Mesothelial cell of epicardium (in vitro differentiated cells): ENCODE measurements around the gene AAR2. TPM values are rescaled to one million over a fixed set of nuclear protein-coding genes. Genes with fewer than 3 reads are reported as not detected.

Experiments
- DNase-seq, 2 experiments: peaks; one replicate each; pipeline ENCODE4 v3.0.0; 2021; ENCODE audit warnings: low spot score in 2 of 2; ENCODE audit not compliant: unreplicated experiment in 2 of 2
- H3K27ac Mint-ChIP-seq: 2 replicates; pipeline ENCODE4 v1.8.0; 2021; ENCODE audit warnings: mixed read lengths
- H3K27me3 Mint-ChIP-seq: 2 replicates; pipeline ENCODE4 v1.8.0; 2021; ENCODE audit warnings: low read depth, mixed read lengths
- H3K36me3 Mint-ChIP-seq: 2 replicates; pipeline ENCODE4 v1.8.0; 2021; ENCODE audit warnings: mixed read lengths
- H3K4me1 Mint-ChIP-seq: 2 replicates; pipeline ENCODE4 v1.8.0; 2021; ENCODE audit warnings: mixed read lengths
- H3K4me3 Mint-ChIP-seq: 2 replicates; pipeline ENCODE4 v1.8.0; 2021; ENCODE audit warnings: mild to moderate bottlenecking, moderate library complexity, mixed read lengths
- H3K9me3 Mint-ChIP-seq: 2 replicates; pipeline ENCODE4 v1.8.0; 2021; ENCODE audit warnings: mixed read lengths
- total RNA-seq: library from RNA; stranded (reverse); gene quantifications from 3 replicates; pipeline ENCODE4 v1.2.1, GENCODE V29; 2021
- TF ChIP-seq, protein P1 (sequence below): fragments of 200-600 bp; sonication (generic); IDR thresholded peaks from one replicate; pipeline ENCODE4 v1.5.0; 2021; ENCODE audit warnings: antibody characterized with exemption; ENCODE audit not compliant: unreplicated experiment

The AAR2 gene
- total RNA-seq, 1 donor from 2014 or later = 30.6 TPM

DNA sequence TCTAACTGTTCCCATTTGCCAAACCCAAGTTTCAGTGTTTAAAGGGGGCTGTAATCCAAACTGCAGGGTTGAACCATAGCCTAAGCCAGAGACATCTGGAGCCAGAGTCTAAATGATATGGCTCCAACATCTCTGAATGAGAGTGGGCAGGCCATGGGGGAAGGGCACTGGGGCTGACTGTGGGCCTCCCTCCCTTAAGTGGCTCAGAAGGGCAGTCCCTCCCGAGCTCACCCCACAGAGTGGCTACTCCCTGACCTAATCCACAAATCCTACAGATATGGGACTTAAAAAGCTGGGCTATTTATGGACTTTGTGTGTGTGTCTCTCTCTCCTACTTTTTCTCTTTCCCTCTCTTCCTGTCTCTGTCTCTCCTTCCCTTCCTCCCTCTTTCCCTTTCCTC, 35.8 kb upstream of the AAR2 start:
- H3K9me3 Mint-ChIP-seq = no peaks in the 10 kb centered on the region
- no peaks in the 10 kb centered on the region for H3K27me3 Mint-ChIP-seq
- no peak for DNase-seq
- no peak overlapping the region for H3K4me3 Mint-ChIP-seq
- TF ChIP-seq, protein P1, sequence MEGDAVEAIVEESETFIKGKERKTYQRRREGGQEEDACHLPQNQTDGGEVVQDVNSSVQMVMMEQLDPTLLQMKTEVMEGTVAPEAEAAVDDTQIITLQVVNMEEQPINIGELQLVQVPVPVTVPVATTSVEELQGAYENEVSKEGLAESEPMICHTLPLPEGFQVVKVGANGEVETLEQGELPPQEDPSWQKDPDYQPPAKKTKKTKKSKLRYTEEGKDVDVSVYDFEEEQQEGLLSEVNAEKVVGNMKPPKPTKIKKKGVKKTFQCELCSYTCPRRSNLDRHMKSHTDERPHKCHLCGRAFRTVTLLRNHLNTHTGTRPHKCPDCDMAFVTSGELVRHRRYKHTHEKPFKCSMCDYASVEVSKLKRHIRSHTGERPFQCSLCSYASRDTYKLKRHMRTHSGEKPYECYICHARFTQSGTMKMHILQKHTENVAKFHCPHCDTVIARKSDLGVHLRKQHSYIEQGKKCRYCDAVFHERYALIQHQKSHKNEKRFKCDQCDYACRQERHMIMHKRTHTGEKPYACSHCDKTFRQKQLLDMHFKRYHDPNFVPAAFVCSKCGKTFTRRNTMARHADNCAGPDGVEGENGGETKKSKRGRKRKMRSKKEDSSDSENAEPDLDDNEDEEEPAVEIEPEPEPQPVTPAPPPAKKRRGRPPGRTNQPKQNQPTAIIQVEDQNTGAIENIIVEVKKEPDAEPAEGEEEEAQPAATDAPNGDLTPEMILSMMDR = no peak
- H3K4me1 Mint-ChIP-seq = peaks cover 1% of the 10 kb centered on the region
- peaks cover 11% of the 10 kb centered on the region for H3K36me3 Mint-ChIP-seq
- H3K27ac Mint-ChIP-seq = no peak overlapping the region

GRCh38 chr20:36201198-36201597, 35.1 kb upstream of the AAR2 start:
- TF ChIP-seq, protein P1 = no peak
- Mint-ChIP-seq H3K36me3 (peaks cover 13% of the 10 kb centered on the region), H3K4me3 (no peak overlapping the region), H3K9me3 (no peaks in the 10 kb centered on the region), H3K27ac (no peak overlapping the region), H3K27me3 (no peaks in the 10 kb centered on the region), H3K4me1 (peaks cover 1% of the 10 kb centered on the region)
- no peak for DNase-seq

DNA sequence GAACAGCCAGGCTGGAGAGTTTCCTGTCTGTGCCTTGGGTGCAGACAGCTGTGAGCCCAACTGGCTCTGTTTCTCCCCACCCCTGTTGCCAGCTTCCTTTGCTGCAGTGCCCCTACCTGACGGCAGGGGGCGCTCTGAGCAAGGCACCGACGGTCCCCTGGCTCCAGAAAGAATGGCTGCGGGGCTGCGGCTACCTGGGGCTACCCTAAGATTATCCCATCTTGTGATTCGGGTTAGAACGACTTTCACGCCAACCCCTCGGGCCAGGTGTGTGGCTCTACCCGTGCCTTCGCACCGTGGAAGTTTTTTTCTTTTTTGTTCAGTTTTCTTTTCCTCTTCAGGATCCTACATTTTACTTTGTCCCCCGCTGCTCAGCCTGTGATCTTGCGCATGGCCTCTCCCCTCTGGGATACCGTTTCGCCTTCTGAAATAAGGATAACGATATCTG, 33.4 kb upstream of the AAR2 start:
- peaks cover 1% of the 10 kb centered on the region for H3K4me1 Mint-ChIP-seq
- no peak overlapping the region for H3K27ac Mint-ChIP-seq
- H3K36me3 Mint-ChIP-seq = peaks cover 13% of the 10 kb centered on the region
- peak; percentile 68 to 84 for DNase-seq
- H3K4me3 Mint-ChIP-seq = no peak overlapping the region
- TF ChIP-seq, protein P1 = peak; percentile 94
- no peaks in the 10 kb centered on the region for H3K27me3 Mint-ChIP-seq
- no peaks in the 10 kb centered on the region for H3K9me3 Mint-ChIP-seq

- Mint-ChIP-seq H3K4me1 (peaks cover 1% of the 10 kb centered on the region), H3K4me3 (no peak overlapping the region), H3K9me3 (no peaks in the 10 kb centered on the region)
These were observed 32.4 kb upstream of the AAR2 start for GRCh38 chr20:36203861-36204260.

DNA sequence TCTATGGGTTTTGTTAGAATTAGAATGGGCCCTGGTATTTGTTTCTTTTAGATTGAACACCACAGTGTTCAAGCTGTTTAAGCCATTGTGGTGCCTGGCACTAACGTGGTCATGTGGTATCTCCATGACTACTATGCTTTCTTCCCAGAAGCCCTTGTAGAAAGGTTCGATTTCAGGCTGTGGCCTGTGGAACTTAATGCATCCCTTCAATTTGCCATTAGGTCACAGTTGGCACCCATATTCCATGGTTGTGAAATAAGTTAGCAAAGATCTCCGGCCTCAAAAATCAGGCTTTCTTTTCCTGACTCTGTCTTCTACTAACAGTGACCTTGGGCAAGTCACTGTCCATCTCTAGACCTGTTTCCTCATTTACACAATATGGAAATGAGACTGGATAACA, 31.3 kb upstream of the AAR2 start:
- Mint-ChIP-seq H3K36me3 (peaks cover 16% of the 10 kb centered on the region), H3K27me3 (no peaks in the 10 kb centered on the region), H3K9me3 (no peaks in the 10 kb centered on the region), H3K4me3 (no peak overlapping the region), H3K27ac (no peak overlapping the region), H3K4me1 (peaks cover 1% of the 10 kb centered on the region)
- TF ChIP-seq, protein P1 = no peak
- no peak for DNase-seq

More at GRCh38 chr20:36203861-36204260, 32.4 kb upstream of the AAR2 start:
- no peaks in the 10 kb centered on the region for H3K27me3 Mint-ChIP-seq
- no peak for DNase-seq
- no peak overlapping the region for H3K27ac Mint-ChIP-seq
- peaks cover 16% of the 10 kb centered on the region for H3K36me3 Mint-ChIP-seq
- TF ChIP-seq, protein P1 = no peak

DNA sequence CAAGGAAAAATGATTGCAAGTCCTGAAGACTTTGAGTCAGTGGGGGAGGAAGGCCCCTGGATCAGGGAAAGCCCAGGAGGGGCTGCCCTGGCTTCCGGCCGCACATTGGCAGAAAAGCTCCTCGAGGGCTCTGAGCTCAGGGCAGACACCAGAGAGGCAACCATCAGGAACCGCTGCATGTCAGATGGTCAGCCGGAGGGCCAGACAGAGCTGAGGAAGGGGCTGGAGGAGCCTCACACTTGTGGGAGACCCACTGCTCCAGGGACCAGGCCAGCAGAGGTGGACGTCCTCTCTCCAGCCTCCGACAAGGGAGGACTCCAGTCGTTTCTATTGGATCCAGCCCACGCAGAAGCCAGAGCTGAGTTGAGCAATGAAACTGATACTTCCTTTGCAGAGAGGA, 30.2 kb upstream of the AAR2 start:
- H3K4me1 Mint-ChIP-seq = peaks cover 1% of the 10 kb centered on the region
- no peaks in the 10 kb centered on the region for H3K9me3 Mint-ChIP-seq
- H3K27ac Mint-ChIP-seq = no peak overlapping the region
- peaks cover 16% of the 10 kb centered on the region for H3K36me3 Mint-ChIP-seq
- DNase-seq = no peak
- H3K4me3 Mint-ChIP-seq = no peak overlapping the region
- TF ChIP-seq, protein P1 = no peak
- no peaks in the 10 kb centered on the region for H3K27me3 Mint-ChIP-seq
